K562 (cell line): ENCODE measurements around the gene IL6R. TPM values are rescaled to one million over a fixed set of nuclear protein-coding genes. Genes with fewer than 3 reads are reported as not detected.

ENCODE experiments used
- ATF2 ChIP-seq: sonication (generic); formaldehyde crosslinking; IDR thresholded peaks from 2 replicates; pipeline ENCODE4 v1.8.1; 2022; ENCODE audit warnings: missing genetic modification reagents
- CUX1 ChIP-seq: fragments of 200-800 bp; sonication (Bioruptor generic); IDR thresholded peaks from 2 replicates; pipeline ENCODE4 v1.6.1; 2016; ENCODE audit warnings: missing genetic modification characterization, missing compliant biosample characterization
- ELF1 ChIP-seq: fragments of 200-800 bp; sonication (Bioruptor generic); IDR thresholded peaks from 2 replicates; pipeline ENCODE4 v1.6.1; 2016; ENCODE audit warnings: missing genetic modification characterization, missing compliant biosample characterization
- HDAC3 ChIP-seq: fragments of 450-650 bp; IDR thresholded peaks from 2 replicates; pipeline ENCODE4 v1.6.1; 2018; ENCODE audit warnings: borderline replicate concordance, mild to moderate bottlenecking, moderate library complexity; ENCODE audit not compliant: partially characterized antibody
- KAT8 ChIP-seq: fragments of 450-650 bp; IDR thresholded peaks from 2 replicates; pipeline ENCODE4 v1.6.1; 2016; ENCODE audit warnings: low read depth, mild to moderate bottlenecking
- SMAD1 ChIP-seq: fragments of 150-350 bp; IDR thresholded peaks from 2 replicates; pipeline ENCODE4 v1.6.1; 2014; ENCODE audit warnings: low read length, low read depth; ENCODE audit not compliant: partially characterized antibody
- USF2 ChIP-seq: sonication (generic); formaldehyde crosslinking; IDR thresholded peaks from 2 replicates; pipeline ENCODE4 v1.5.0; 2020; ENCODE audit warnings: missing genetic modification reagents
- ZBTB40 ChIP-seq, 2 experiments: fragments of 450-650 bp in 1 of 2; sonication (generic) in 1 of 2; formaldehyde crosslinking in 1 of 2; IDR thresholded peaks; 2 replicates each; pipeline versions ENCODE4 v1.7.1 to v1.9.0; 2016 to 2022; ENCODE audit warnings: inconsistent platforms in 1 of 2, mild to moderate bottlenecking in 1 of 2, missing genetic modification reagents in 1 of 2
- ZNF253 ChIP-seq: fragments of 250-450 bp; sonication (Bioruptor Pico); conservative IDR thresholded peaks from 2 replicates; pipeline ENCODE4 v1.6.1; 2021; ENCODE audit warnings: mild to moderate bottlenecking
- ZNF354B ChIP-seq: fragments of 250-450 bp; sonication (Bioruptor Pico); IDR thresholded peaks from 2 replicates; pipeline ENCODE4 v1.4.0; 2020
- polyA plus RNA-seq, 8 experiments: library from polyadenylated mRNA; depleted of rRNA in 4 of 8; stranded (reverse) in 5 of 8; unstranded in 3 of 8; fragments of >200 nt; fragmentation: Nextera tagmentation in 2 of 8; fragmentation: Illumina TruSeq in 1 of 8; extraction: Ambion mirVana in 2 of 8; extraction: Trizol in 1 of 8; gene quantifications; 2 replicates each; pipeline versions ENCODE4 v1.2.1 to v1.2.3, GENCODE V29; 2011 to 2014; ENCODE audit warnings: inconsistent platforms in 1 of 8, missing spikeins in 1 of 8
- total RNA-seq, 7 experiments: library from RNA; depleted of rRNA in 6 of 7; stranded (reverse); fragments of >200 nt in 6 of 7; fragmentation: Illumina TruSeq in 2 of 7; extraction: Trizol in 2 of 7; gene quantifications; 2 replicates each; pipeline versions ENCODE4 v1.2.1 to v1.2.3, GENCODE V29; 2011 to 2021; ENCODE audit warnings: low replicate concordance in 1 of 7

The IL6R gene
- total and polyA plus RNA-seq, 9 of the 15 experiments (the other 6 are each of a cell fraction or from before 2014, with no cell fraction given), result 0.05 to 1.1 (median 0.11) TPM; not detected in 2

- TF ChIP-seq CUX1 (CRISPR knock-in tag), result 0 out of 2 replicates have a peak, but pooled peaks have one; percentile 53
- no peak for TF ChIP-seq KAT8
- TF ChIP-seq ZNF354B (CRISPR knock-in tag), result no peak
- peak; percentile 95 for TF ChIP-seq ELF1 (tag)
- no peak for TF ChIP-seq ZBTB40 (IDR thresholded peaks at IDR 0.05)
- TF ChIP-seq ZBTB40 (CRISPR knock-in tag; IDR thresholded peaks at IDR 0.05), result no peak
- no peak for TF ChIP-seq USF2 (CRISPR knock-in tag)
- no peak for TF ChIP-seq ZNF253 (CRISPR knock-in tag)
- TF ChIP-seq SMAD1, result no peak
- no peak for TF ChIP-seq ATF2 (CRISPR knock-in tag)
- TF ChIP-seq HDAC3, result no peak
These were observed 18.3 kb upstream of the IL6R start (continued) for GRCh38 chr1:154386643-154387352.
